Endothelial cell of hepatic sinusoid (primary cell): Measurements from ENCODE around the gene KLF11.

Experiments used
- in situ Hi-C: cut with HindIII; loops from 2 replicates; pipeline ENCODE4 v1.10.0; 2017; ENCODE audit warnings: low sequenced_read_pairs

KLF11 gene

GRCh38 chr2:10043256-10043905 is at the start of gene KLF11:
TSS of gene KLF11 (plus strand) at chr2:10043550. CDS start at chr2:10043717, 167 bp downstream.
- in situ Hi-C loops: loop anchor here (5.0 kb wide), 2 partner anchors 54 to 231 kb away; no protein-coding TSS in a partner anchor

- in situ Hi-C loops: no loop called here
Observed at GRCh38 chr2:9994462-9994861, 48.9 kb upstream of the KLF11 start.

DNA sequence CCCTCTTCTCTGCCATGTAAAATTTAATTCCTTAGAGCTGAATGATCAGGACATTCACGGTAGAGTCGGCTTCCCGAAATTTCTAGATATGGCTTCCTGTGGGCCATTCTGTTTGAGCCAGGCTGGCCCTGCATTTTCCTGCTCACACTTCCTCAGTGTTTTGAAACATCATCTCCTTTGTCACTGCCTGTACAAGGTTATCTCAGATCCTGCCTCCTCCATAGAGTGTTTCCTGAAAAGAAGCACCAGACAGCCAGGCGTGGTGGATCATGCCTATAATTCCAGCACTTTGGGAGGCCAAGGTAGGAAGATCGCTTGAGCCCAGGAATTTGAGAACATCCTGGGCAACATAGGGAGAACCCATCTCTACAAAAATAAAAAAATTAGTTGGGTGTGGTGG is 48.3 kb upstream of the KLF11 start:
- in situ Hi-C loops: no loop called here

- in situ Hi-C loops: no loop called here
Observed at GRCh38 chr2:9996321-9996720, 47.0 kb upstream of the KLF11 start.

DNA sequence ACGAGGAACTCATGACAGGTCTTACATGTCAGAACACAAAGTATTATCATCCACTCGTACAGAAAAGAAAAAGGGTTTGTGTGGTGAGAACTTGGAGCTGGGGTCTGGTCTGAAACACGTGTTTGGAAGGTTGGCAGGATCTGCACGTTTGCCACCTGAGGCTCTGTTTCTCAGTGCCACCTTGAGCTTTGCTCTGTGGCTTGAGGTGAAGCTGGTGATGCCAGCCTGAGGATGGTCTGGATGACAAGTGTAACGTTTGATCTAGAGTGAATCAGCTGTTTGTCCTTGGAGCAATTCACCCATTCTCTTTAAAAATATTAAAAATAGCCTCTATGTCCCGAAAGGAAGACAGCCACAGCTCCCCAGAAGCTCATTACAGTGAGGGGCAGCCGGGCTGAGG is 45.4 kb upstream of the KLF11 start:
- in situ Hi-C loops: no loop called here

DNA sequence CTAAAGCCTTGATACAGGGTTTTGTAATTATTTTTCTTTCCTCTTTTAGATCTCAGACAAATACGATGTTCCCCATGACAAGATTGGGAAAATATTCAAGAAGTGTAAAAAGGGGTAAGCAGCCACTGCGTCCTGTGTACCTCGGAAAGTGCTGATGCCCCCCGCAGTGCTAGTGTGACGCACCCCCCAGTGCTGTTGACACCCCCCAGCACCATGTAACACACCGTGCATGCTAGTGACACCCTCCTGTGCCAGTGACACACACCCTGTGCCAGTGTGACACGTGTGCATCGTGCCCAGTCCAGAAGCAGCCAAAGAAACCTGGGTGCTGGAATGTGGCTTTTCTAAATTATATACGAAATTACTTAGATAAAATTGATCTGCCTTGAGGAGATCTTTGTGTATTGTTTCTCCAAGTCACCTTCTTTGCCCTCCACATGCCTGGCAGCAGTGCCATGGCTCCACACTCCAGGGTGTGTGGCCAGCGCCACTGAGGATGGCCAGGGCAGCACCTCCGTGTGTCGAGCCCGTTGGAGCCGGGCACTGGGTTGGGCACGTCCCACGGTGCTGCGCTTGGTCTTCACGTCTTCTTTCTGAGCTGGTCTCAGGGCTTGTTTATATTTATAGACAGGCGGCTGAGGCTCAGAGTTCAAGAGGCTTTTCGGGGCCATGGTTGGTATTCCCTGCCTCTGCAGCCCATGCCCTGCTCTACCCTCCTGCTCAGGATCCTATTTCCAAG is 44.3 kb upstream of the KLF11 start:
- in situ Hi-C loops: no loop called here

- in situ Hi-C loops: no loop called here
Observed at GRCh38 chr2:9999693-10000092, 43.7 kb upstream of the KLF11 start.

- in situ Hi-C loops: no loop called here
Observed at GRCh38 chr2:10000541-10000940, 42.8 kb upstream of the KLF11 start.

- in situ Hi-C loops: no loop called here
Observed at GRCh38 chr2:10001586-10001985, 41.8 kb upstream of the KLF11 start.

DNA sequence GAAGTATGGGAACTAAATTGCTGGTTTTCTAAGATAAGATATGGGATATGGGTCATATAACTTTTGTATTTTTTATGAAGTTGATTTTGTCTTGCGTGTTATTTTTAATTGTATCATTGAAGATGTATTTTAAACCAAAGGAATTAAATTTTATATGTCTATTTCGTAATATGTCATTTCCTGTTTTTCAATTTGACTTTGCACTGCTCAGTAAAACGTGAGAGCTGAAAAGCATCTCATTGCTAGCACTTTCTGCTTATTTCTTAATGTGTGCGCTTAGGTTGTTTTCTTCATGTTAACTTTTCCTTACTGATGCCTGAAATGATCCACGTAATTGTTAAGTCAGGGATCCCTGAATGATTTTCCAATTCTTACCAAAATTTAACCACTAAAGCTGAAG is 41.2 kb upstream of the KLF11 start:
- in situ Hi-C loops: no loop called here

DNA sequence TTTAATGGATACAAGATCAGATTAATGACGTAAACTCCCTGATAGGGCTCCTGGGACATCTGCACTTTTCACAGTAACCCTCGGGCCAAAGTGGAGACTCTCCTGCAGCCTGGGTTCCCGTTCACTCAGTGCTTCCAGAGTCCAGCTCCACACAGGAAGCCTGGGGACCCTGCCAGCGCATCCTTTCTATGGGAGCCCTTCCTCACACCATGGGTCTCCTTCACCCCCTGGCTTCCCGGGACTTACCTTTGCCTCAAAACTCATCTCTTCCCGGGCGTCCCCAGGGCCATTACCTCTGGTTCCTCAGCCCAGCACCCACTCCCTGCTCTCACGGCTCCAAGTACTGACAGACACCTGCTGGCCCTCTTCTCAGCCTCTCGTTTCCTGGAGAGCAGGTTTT is 40.7 kb upstream of the KLF11 start:
- in situ Hi-C loops: no loop called here

- in situ Hi-C loops: no loop called here
Observed at GRCh38 chr2:10003206-10004125, 39.9 kb upstream of the KLF11 start.

DNA sequence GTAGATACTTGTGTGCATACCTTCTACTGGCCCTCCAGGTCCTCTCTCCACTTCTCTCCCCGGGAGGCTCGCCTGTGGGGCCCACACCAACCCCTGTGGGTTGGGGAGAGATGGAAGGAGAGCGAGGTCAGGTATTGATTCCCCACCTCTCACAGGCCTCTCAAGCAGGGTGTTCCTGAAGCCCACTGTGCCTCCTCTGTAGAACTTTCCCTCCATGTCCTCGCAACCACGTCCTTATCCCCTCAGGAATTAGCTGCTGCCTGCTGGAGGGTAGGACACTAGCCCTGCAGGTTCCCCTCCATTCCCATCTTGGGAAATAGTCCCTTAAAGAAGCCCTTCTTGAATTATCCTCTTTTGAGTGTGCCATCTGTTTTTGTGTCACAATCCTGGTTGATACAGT is 38.9 kb upstream of the KLF11 start:
- in situ Hi-C loops: no loop called here

GRCh38 chr2:10004836-10005235 is 38.5 kb upstream of the KLF11 start:
- in situ Hi-C loops: no loop called here

- in situ Hi-C loops: no loop called here
Observed at GRCh38 chr2:10005461-10006235, 37.7 kb upstream of the KLF11 start.

- in situ Hi-C loops: no loop called here
Observed at GRCh38 chr2:10006236-10007161, 36.9 kb upstream of the KLF11 start.

DNA sequence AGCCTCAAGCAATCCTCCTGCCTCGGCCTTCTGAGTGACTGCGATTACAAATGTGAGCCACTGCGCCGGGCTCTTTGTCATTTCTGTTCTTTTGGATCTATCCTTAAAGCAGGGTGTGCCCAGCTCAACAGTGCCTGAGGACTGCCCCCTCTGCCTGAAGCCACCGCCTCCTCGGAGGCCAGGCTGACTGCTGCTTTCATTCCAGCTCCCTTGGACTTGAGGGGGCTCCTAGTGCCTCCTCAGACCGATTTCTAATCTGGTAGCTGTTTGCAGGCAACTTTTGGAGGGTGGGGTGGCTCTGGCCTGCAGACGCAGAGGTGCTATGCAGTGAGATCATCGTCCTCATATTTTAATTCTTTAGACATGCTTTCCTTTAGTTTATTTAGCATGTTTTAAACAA is 35.9 kb upstream of the KLF11 start:
- in situ Hi-C loops: no loop called here

DNA sequence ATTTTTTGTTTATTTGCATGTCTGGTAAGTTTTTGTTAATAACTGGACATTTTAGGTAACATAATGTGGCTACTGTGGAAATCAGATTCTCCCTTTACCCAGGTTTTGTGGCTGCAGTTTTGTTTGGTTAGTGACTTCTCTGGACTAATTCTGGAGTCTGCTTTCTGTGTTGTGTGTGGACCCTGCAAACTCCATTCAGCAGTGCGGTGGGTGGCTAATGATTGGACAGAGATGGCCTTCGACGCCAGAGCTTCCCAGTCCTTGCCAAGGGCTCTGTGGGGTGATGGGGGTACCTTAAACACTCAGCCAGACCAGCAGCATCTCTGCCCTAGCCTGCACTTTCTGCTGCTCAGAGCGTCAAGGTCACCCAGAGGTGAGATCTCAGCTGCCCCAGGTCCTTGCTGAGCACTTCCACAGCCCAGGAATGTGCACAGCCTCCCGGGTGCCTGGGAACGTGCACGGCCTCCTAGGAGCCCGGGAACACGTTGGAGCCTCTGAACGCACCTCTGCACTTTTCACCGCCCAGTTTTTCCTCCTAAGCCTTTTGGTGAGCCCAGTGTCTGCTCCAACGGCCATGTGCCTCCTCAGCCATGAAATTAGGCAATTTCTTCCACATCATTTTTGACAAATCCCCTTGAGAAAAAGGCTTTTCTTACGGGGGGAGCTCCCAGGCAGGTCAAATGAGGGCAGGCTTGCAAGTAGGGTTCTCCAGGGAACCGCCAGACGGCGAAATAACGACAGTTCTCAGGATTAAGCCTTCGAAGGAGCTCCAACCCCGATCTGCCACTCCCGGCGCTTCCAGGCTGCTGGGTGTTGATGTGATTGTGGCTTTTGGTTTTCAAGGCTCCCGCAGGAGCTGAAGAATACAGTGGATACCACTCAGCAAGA is 35.2 kb upstream of the KLF11 start:
- in situ Hi-C loops: no loop called here

DNA sequence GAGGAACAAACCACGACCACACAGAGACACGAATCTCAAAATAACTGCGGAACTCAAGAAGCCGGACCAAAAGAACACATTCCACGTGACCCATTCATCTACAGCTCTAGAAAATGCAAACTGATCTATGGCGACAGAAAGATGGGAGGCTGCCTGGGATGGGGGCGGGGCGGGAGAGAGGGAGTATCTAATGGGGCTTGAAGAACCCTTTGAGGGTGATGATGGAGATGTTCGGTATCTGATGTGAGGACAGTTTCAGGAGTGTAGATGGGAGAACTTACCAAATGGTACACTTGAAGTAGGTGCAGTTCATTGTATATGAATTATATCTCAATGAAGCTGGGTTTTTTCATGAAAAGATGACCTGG is 34.6 kb upstream of the KLF11 start:
- in situ Hi-C loops: no loop called here
